Measurements from ENCODE around the gene RASSF1. TPM values are rescaled to one million over a fixed set of nuclear protein-coding genes. Genes with fewer than 3 reads are reported as not detected.

RASSF1 gene
- total RNA-seq, 1 experiment from 2014 or later, result 15.8 TPM

DNA sequence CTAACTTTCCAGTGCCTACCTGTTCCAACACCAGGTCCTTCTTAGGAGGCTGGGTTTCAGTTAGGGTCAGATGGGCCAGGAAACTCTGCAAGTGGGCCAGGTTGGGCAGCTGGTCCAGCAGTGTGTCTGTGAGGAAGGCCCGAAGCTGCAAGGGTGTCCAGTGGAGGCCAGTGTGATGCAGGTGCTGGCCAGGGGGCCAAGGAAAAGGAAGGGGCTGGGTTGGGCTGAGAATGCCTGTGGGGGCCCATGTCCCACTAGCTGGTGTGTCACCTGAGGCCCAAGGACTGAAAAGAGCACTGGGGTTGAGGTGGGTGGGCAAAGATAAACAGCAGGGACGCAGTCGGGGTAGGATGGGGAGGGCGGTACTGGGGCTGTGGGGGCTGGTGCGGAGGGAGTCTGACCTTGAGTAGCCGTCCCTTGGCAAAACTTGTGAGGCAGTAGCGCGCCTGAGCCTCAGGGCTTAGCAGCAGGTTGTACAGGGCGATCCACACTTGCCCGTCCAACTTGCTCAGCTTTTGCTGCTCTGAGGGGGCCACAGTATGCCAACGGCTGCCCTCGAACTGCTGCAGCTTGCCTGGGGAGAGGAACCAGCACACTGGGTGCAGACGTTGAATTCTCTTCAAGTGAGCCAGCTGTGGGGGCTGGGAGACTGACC, 1.5 kb upstream of the RASSF1 start:
- H3K9me3 ChIP-seq (ENCODE audit: control insufficient read depth, low read depth, low read length), result no peaks in the 10 kb centered on the region
- H3K56ac ChIP-seq (ENCODE audit: insufficient read length, low read depth, low read length), result no peak overlapping the region
- no peak overlapping the region for H3K4me2 ChIP-seq (ENCODE audit: insufficient read depth, insufficient read length, low read length)
- H3K14ac ChIP-seq (ENCODE audit: insufficient read depth, low read length), result no peak overlapping the region
- no peak for DNase-seq
- H3K23me2 ChIP-seq (ENCODE audit: insufficient read length, low read depth, low read length, poor library complexity, severe bottlenecking), result peaks cover 22% of the 10 kb centered on the region
- H3K27ac Mint-ChIP-seq, result no peak overlapping the region
- WGBS (ENCODE audit: extremely low coverage, insufficient read length, low lambda C conversion rate), result no CpG with 5 or more reads among the region's 13 CpGs
- H2BK20ac ChIP-seq (ENCODE audit: low read depth, low read length, poor library complexity, severe bottlenecking), result no peak overlapping the region
- H3K9me3 Mint-ChIP-seq, result no peaks in the 10 kb centered on the region; a peak in 1 of 5 replicates
- H3K4me3 Mint-ChIP-seq, result no peak overlapping the region
- H3K4ac ChIP-seq (ENCODE audit: low read depth, low read length), result no peak overlapping the region
- H4K91ac ChIP-seq (ENCODE audit: insufficient read length, low read depth, low read length), result no peak overlapping the region
- no peak overlapping the region for H3K18ac ChIP-seq (ENCODE audit: insufficient read length, low read depth, low read length)
- no peaks in the 10 kb centered on the region; the same call in 1 of the 2 replicates for H3K4me1 ChIP-seq (ENCODE audit: insufficient read depth, low read length)
- H3K27me3 Mint-ChIP-seq (ENCODE audit: low read depth), result peaks cover 77% of the 10 kb centered on the region
- no peak overlapping the region for H4K5ac ChIP-seq (ENCODE audit: insufficient read length, low read depth, low read length)
- no peak overlapping the region for H2BK5ac ChIP-seq (ENCODE audit: insufficient read length, low read length)
- peaks cover 19% of the 10 kb centered on the region; the same call in 1 of the 2 replicates for H3K27me3 ChIP-seq (ENCODE audit: insufficient read depth, low read length)
- TF ChIP-seq, protein P1, sequence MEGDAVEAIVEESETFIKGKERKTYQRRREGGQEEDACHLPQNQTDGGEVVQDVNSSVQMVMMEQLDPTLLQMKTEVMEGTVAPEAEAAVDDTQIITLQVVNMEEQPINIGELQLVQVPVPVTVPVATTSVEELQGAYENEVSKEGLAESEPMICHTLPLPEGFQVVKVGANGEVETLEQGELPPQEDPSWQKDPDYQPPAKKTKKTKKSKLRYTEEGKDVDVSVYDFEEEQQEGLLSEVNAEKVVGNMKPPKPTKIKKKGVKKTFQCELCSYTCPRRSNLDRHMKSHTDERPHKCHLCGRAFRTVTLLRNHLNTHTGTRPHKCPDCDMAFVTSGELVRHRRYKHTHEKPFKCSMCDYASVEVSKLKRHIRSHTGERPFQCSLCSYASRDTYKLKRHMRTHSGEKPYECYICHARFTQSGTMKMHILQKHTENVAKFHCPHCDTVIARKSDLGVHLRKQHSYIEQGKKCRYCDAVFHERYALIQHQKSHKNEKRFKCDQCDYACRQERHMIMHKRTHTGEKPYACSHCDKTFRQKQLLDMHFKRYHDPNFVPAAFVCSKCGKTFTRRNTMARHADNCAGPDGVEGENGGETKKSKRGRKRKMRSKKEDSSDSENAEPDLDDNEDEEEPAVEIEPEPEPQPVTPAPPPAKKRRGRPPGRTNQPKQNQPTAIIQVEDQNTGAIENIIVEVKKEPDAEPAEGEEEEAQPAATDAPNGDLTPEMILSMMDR (conservative IDR thresholded peaks at IDR 0.05), result no peak
- peaks cover 20 to 28% of the 10 kb centered on the region in 2 experiments for H3K4me1 Mint-ChIP-seq
- no peak overlapping the region for H3T11ph ChIP-seq (ENCODE audit: low read length)
- H4K20me1 ChIP-seq (ENCODE audit: control insufficient read depth, insufficient read depth, insufficient read length), result no peaks in the 10 kb centered on the region
- H4K8ac ChIP-seq (replicated peaks; ENCODE audit: insufficient read length, low read depth, low read length), result no peak overlapping the region
- H2BK120ac ChIP-seq (ENCODE audit: low read depth, low read length, poor library complexity, severe bottlenecking), result no peak overlapping the region
- H2AK5ac ChIP-seq (ENCODE audit: insufficient read length, low read length), result no peak overlapping the region
- H3K79me2 ChIP-seq (ENCODE audit: insufficient read depth, low read length), result no peaks in the 10 kb centered on the region
- no peak overlapping the region for H2BK15ac ChIP-seq (ENCODE audit: low read depth, low read length)
- no peak overlapping the region for H2BK12ac ChIP-seq (ENCODE audit: insufficient read length, low read depth, low read length)
- H3K23ac ChIP-seq (ENCODE audit: insufficient read length, low read depth, low read length), result no peak overlapping the region
- no peaks in the 10 kb centered on the region; a peak in 1 of 7 replicates for H3K36me3 Mint-ChIP-seq (ENCODE audit: insufficient read depth in 1 of 3, low read depth in 3 of 3)
- H3K9ac ChIP-seq (ENCODE audit: extremely low read depth, insufficient read length, low read length), result no peak overlapping the region
- no peak overlapping the region for H2AFZ ChIP-seq (ENCODE audit: low read length)
- no peaks in the 10 kb centered on the region for H3K79me1 ChIP-seq (ENCODE audit: insufficient read depth, low read depth, low read length, poor library complexity, severe bottlenecking)
- H3K27ac ChIP-seq (ENCODE audit: insufficient read length, low read depth, low read length), result no peak overlapping the region
